Measurements from ENCODE around the gene DQX1. TPM values are rescaled to one million over a fixed set of nuclear protein-coding genes. Genes with fewer than 3 reads are reported as not detected.

The DQX1 gene
- total and polyA plus RNA-seq, 4 donors: 0.05 to 1.0 (median 0.08) TPM; not detected in 1

DNA sequence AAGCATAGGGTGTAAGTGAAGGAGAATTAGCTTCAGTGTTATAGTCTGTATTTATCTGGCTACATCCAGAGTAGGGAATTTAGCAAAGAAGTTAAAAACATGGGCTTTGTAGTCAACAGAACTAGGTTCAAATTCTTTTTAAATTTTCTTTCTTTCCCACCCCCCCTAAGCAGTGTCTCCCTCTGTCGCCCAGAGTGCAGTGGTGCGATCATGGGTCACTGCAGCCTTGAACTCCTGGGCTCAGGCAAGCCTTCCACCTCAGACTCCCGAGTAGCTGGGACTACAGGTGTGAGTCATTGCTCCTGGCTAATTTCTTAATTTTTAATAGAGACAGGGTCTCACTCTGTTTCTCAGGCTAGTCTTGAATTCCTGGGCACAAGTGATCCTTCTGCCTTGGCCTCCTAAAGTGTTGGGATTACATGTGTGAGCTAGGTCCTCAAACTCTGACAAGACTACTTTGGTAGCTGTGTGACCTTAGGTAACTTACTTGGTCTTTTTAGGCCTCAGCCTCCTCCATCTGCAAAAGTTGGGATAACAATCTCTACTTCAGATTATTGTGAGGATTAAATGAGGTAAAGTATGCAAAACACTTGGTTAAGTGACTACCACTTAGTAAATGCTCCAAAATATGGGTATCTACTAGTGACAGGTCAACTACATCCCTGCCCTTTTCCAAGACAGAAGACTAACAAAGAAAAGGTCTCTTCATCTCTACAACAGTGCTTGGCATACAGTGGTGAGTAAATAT lies 46.3 kb upstream of the DQX1 start (continued):
- TF ChIP-seq, protein P1, sequence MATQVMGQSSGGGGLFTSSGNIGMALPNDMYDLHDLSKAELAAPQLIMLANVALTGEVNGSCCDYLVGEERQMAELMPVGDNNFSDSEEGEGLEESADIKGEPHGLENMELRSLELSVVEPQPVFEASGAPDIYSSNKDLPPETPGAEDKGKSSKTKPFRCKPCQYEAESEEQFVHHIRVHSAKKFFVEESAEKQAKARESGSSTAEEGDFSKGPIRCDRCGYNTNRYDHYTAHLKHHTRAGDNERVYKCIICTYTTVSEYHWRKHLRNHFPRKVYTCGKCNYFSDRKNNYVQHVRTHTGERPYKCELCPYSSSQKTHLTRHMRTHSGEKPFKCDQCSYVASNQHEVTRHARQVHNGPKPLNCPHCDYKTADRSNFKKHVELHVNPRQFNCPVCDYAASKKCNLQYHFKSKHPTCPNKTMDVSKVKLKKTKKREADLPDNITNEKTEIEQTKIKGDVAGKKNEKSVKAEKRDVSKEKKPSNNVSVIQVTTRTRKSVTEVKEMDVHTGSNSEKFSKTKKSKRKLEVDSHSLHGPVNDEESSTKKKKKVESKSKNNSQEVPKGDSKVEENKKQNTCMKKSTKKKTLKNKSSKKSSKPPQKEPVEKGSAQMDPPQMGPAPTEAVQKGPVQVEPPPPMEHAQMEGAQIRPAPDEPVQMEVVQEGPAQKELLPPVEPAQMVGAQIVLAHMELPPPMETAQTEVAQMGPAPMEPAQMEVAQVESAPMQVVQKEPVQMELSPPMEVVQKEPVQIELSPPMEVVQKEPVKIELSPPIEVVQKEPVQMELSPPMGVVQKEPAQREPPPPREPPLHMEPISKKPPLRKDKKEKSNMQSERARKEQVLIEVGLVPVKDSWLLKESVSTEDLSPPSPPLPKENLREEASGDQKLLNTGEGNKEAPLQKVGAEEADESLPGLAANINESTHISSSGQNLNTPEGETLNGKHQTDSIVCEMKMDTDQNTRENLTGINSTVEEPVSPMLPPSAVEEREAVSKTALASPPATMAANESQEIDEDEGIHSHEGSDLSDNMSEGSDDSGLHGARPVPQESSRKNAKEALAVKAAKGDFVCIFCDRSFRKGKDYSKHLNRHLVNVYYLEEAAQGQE (IDR thresholded peaks at IDR 0.05): no peak
- no peak for TF ChIP-seq NR2F2 (IDR thresholded peaks at IDR 0.05)
- TF ChIP-seq JUND (IDR thresholded peaks at IDR 0.05): no peak
- TF ChIP-seq, protein P2, sequence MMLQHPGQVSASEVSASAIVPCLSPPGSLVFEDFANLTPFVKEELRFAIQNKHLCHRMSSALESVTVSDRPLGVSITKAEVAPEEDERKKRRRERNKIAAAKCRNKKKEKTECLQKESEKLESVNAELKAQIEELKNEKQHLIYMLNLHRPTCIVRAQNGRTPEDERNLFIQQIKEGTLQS (IDR thresholded peaks at IDR 0.05): no peak
- TF ChIP-seq SP1 (IDR thresholded peaks at IDR 0.05): no peak
- no peak for TF ChIP-seq GABPA (IDR thresholded peaks at IDR 0.05 in 1 of 2, conservative IDR thresholded peaks at IDR 0.05 in 1 of 2)
- no peak for TF ChIP-seq EGR1 (IDR thresholded peaks at IDR 0.05; ENCODE audit: low read depth in 2 of 2)
- TF ChIP-seq, protein P3, sequence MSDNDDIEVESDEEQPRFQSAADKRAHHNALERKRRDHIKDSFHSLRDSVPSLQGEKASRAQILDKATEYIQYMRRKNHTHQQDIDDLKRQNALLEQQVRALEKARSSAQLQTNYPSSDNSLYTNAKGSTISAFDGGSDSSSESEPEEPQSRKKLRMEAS (IDR thresholded peaks at IDR 0.05): no peak
- TF ChIP-seq RAD21 (IDR thresholded peaks at IDR 0.05): no peak

DNA sequence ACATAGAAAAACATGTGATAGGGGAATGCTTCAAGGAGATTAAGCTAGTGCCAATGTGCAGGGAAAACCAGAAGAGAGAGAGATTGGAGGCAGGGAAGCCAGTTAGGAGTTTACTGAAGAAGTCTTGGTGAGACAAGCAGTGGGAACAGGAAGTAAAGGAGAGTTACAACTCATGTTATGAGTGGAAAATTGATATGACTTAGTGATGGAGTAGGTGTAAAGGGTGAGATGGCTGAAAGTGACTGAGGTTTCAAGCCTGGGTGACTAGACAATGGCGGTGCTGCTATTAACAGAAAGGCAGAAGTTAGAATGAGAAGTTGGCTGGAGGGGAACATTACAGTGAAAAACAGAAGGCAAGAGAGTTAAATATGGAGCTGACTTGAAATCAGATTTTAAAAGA lies 45.0 kb upstream of the DQX1 start:
- DNase-seq (ENCODE audit: low spot score): no peak
- no peak overlapping the region for H3K9ac ChIP-seq (ENCODE audit: low read depth in 1 of 2, low read length in 2 of 2)
- H3K4me1 ChIP-seq (ENCODE audit: control insufficient read depth in 4 of 4, insufficient read depth in 4 of 4, low read length in 3 of 4): no peaks in the 10 kb centered on the region
- no peaks in the 10 kb centered on the region for H3K36me3 ChIP-seq (ENCODE audit: control insufficient read depth in 4 of 4, insufficient read depth in 3 of 4, low read depth in 1 of 4, low read length in 3 of 4)
- 87% methylated on average over 1 of the region's 1 CpG for WGBS
- H3K9me3 ChIP-seq (ENCODE audit: control insufficient read depth in 4 of 4, low read length in 3 of 4): no peaks in the 10 kb centered on the region
- TF ChIP-seq TAF1 (conservative IDR thresholded peaks at IDR 0.05): no peak
- no peak overlapping the region for H3K27ac ChIP-seq (ENCODE audit: low read depth in 1 of 2, low read length in 2 of 2)
- H3K27me3 ChIP-seq (ENCODE audit: control insufficient read depth in 4 of 4, insufficient read depth in 4 of 4, low read length in 3 of 4): peaks cover 0 to under 1% (median 0%) of the 10 kb centered on the region in 4 donors
- H3K4me3 ChIP-seq (ENCODE audit: low read depth in 1 of 3, low read length in 3 of 3): no peak overlapping the region

DNA sequence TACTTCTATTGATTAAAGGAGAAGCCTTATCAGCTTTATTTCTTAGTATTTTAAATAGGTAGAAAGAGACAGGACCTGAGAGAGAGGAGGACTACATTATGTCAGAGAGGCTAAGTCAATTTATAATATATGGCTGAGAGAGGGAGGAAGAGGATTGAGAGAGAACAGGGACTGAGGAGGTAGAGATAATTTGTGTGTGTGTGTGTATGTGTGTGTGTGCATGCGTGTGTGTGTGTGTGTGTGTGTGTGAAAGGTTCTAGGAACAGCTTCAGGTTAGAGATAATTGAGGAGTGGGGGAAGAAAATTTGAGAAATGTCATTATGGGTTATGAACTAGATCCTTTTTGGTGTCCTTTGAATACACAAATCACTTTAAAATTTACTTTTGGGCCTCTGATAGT lies 43.7 kb upstream of the DQX1 start:
- no peaks in the 10 kb centered on the region for H3K9me3 ChIP-seq (ENCODE audit: control insufficient read depth in 4 of 4, low read length in 3 of 4)
- H3K27me3 ChIP-seq (ENCODE audit: control insufficient read depth in 4 of 4, insufficient read depth in 4 of 4, low read length in 3 of 4): no peaks in the 10 kb centered on the region
- DNase-seq (ENCODE audit: low spot score): no peak
- no peak overlapping the region for H3K9ac ChIP-seq (ENCODE audit: low read depth in 1 of 2, low read length in 2 of 2)
- no peak overlapping the region for H3K4me3 ChIP-seq (ENCODE audit: low read depth in 1 of 3, low read length in 3 of 3)
- no peak overlapping the region for H3K27ac ChIP-seq (ENCODE audit: low read depth in 1 of 2, low read length in 2 of 2)
- H3K4me1 ChIP-seq (ENCODE audit: control insufficient read depth in 4 of 4, insufficient read depth in 4 of 4, low read length in 3 of 4): no peaks in the 10 kb centered on the region
- 94% methylated on average over 1 of the region's 1 CpG for WGBS
- no peaks in the 10 kb centered on the region for H3K36me3 ChIP-seq (ENCODE audit: control insufficient read depth in 4 of 4, insufficient read depth in 3 of 4, low read depth in 1 of 4, low read length in 3 of 4)
- TF ChIP-seq NR2F2 (IDR thresholded peaks at IDR 0.05): no peak
- no peak for TF ChIP-seq HNF4A (conservative IDR thresholded peaks at IDR 0.05)
- TF ChIP-seq GABPA (IDR thresholded peaks at IDR 0.05 in 1 of 2, conservative IDR thresholded peaks at IDR 0.05 in 1 of 2): no peak
- no peak for TF ChIP-seq SP1 (IDR thresholded peaks at IDR 0.05)
- TF ChIP-seq, protein P2 (IDR thresholded peaks at IDR 0.05): no peak
- TF ChIP-seq, protein P3 (IDR thresholded peaks at IDR 0.05): no peak
- TF ChIP-seq, protein P4, sequence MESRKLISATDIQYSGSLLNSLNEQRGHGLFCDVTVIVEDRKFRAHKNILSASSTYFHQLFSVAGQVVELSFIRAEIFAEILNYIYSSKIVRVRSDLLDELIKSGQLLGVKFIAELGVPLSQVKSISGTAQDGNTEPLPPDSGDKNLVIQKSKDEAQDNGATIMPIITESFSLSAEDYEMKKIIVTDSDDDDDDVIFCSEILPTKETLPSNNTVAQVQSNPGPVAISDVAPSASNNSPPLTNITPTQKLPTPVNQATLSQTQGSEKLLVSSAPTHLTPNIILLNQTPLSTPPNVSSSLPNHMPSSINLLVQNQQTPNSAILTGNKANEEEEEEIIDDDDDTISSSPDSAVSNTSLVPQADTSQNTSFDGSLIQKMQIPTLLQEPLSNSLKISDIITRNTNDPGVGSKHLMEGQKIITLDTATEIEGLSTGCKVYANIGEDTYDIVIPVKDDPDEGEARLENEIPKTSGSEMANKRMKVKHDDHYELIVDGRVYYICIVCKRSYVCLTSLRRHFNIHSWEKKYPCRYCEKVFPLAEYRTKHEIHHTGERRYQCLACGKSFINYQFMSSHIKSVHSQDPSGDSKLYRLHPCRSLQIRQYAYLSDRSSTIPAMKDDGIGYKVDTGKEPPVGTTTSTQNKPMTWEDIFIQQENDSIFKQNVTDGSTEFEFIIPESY (IDR thresholded peaks at IDR 0.05): no peak
- no peak for TF ChIP-seq JUND (IDR thresholded peaks at IDR 0.05)

Measured in liver (tissue), 9 donors.